B cell (primary cell): Measurements from ENCODE around the gene SPATA32.

Experiments
- EZH2 ChIP-seq: IDR thresholded peaks from 2 replicates; pipeline ENCODE4 v1.6.1; 2012; ENCODE audit warnings: borderline replicate concordance, low read depth, mild to moderate bottlenecking, moderate library complexity, low read length; ENCODE audit not compliant: insufficient read depth, poor library complexity, severe bottlenecking
- TF ChIP-seq, protein P1 (sequence below): fragments of 200-600 bp; IDR thresholded peaks from one replicate; pipeline ENCODE4 v1.8.0; 2022; ENCODE audit warnings: antibody characterized with exemption, mild to moderate bottlenecking

DNA sequence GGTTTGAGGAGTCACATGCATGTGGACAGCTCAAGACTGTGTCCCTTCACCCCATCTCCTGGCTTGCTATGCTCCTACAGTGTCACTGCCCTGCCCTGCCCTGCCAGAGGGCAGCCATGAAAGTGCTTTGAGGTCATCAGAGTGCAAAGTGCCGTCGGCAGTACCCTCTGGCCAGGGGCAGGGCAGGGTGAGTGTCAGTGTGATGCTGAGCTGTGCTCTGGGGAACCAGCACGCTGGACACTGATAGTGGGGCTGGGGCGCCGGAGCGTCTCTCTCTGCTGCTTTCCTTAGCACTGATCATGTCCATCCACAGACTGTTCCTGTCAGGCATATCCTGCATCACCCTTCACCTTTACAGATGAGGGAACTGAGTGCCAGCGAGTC is 1.6 kb upstream of the SPATA32 start:
- TF ChIP-seq, protein P1, sequence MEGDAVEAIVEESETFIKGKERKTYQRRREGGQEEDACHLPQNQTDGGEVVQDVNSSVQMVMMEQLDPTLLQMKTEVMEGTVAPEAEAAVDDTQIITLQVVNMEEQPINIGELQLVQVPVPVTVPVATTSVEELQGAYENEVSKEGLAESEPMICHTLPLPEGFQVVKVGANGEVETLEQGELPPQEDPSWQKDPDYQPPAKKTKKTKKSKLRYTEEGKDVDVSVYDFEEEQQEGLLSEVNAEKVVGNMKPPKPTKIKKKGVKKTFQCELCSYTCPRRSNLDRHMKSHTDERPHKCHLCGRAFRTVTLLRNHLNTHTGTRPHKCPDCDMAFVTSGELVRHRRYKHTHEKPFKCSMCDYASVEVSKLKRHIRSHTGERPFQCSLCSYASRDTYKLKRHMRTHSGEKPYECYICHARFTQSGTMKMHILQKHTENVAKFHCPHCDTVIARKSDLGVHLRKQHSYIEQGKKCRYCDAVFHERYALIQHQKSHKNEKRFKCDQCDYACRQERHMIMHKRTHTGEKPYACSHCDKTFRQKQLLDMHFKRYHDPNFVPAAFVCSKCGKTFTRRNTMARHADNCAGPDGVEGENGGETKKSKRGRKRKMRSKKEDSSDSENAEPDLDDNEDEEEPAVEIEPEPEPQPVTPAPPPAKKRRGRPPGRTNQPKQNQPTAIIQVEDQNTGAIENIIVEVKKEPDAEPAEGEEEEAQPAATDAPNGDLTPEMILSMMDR, result no peak
- no peak for TF ChIP-seq EZH2
